HepG2 (cell line): ENCODE data around the gene HDDC3. TPM values are rescaled to one million over a fixed set of nuclear protein-coding genes. Genes with fewer than 3 reads are reported as not detected.
A peak's percentile ranks its signal among the peaks of the same experiment; 100 is the strongest.

ENCODE experiments used
- ATAC-seq: fragments of 200-7000 bp; cut with Tn5 transposase; 3 replicates; pipeline ENCODE4 v1.9.1; 2020; ENCODE audit warnings: mild to moderate bottlenecking, moderate library complexity
- BruUV-seq: library from RNA; stranded (reverse); fragments of 400-500 nt; replicated peaks from 2 replicates; lab custom pipeline; 2021; lab: Mats Ljungman, UMichigan
- CTCF ChIA-PET: fragments of 300-600 bp; formaldehyde crosslinking; extraction: SDS; loops from one replicate; lab custom pipeline; 2021; ENCODE audit warnings: low total read pairs, inconsistent platforms, low intra/inter-chr PET ratio; lab: Yijun Ruan, JAX
- POLR2A ChIA-PET: fragments of 350-600 bp; sonication (Branson Sonifier 250); formaldehyde crosslinking; loops from one replicate; lab custom pipeline; 2020; ENCODE audit warnings: antibody characterized with exemption, inconsistent platforms; lab: Yijun Ruan, JAX
- DNase-seq: peaks from one replicate; pipeline ENCODE4 v3.0.0-alpha.2; 2015; ENCODE audit warnings: low spot score
- FAIRE-seq: peaks from 3 replicates; lab custom pipeline; 2011; peaks lifted over from hg19 to GRCh38; lab: Jason Lieb, UNC
- H2AFZ ChIP-seq: one replicate; pipeline ENCODE4 v1.6.1; 2011; ENCODE audit warnings: low read length, inconsistent platforms
- H3K27ac ChIP-seq: fragments of 300-600 bp; 3 replicates; pipeline ENCODE4 v1.8.0; 2011; ENCODE audit warnings: mixed run types, mild to moderate bottlenecking, mixed read lengths, low read length, inconsistent platforms; ENCODE audit not compliant: insufficient read depth; ENCODE audit errors: extremely low read length
- H3K27me3 ChIP-seq, 2 experiments: fragments of 200-600 bp in 1 of 2; 2 replicates in 1 of 2; 3 replicates in 1 of 2; pipeline versions ENCODE4 v1.6.0 to v1.8.0; 2011; ENCODE audit warnings: low read length in 2 of 2, mild to moderate bottlenecking in 2 of 2, moderate library complexity in 2 of 2, inconsistent platforms in 1 of 2; ENCODE audit not compliant: insufficient read depth in 2 of 2, control insufficient read depth in 1 of 2
- H3K36me3 ChIP-seq, 2 experiments: fragments of 200-600 bp in 1 of 2; replicated peaks in 1 of 2; 2 replicates in 1 of 2; 3 replicates in 1 of 2; pipeline versions ENCODE4 v1.5.1 to v1.8.0; 2011; ENCODE audit warnings: low read length in 2 of 2, inconsistent platforms in 1 of 2; ENCODE audit not compliant: insufficient read depth in 2 of 2, control insufficient read depth in 1 of 2
- H3K4me1 ChIP-seq: 2 replicates; pipeline ENCODE4 v1.5.1; 2012; ENCODE audit warnings: low read length, inconsistent platforms; ENCODE audit not compliant: insufficient read depth
- H3K4me2 ChIP-seq: 2 replicates; pipeline ENCODE4 v1.6.0; 2011; ENCODE audit warnings: low read depth, low read length, inconsistent platforms
- H3K4me3 ChIP-seq, 3 experiments: fragments of 200-600 bp in 1 of 3; sonication (generic), shearing (Covaris generic) in 1 of 3; replicated peaks in 1 of 3; 2 replicates each; pipeline ENCODE4 v1.5.1; 2011 to 2016; ENCODE audit warnings: low read length in 3 of 3, inconsistent platforms in 2 of 3, low read depth in 2 of 3, mild to moderate bottlenecking in 2 of 3, control low read depth in 1 of 3, mixed read lengths in 1 of 3; ENCODE audit not compliant: insufficient read depth in 1 of 3
- H3K79me2 ChIP-seq: one replicate; pipeline ENCODE4 v1.6.1; 2011; ENCODE audit warnings: low read length, inconsistent platforms; ENCODE audit not compliant: insufficient read depth
- H3K9ac ChIP-seq: 2 replicates; pipeline ENCODE4 v1.6.0; 2011; ENCODE audit warnings: mild to moderate bottlenecking, low read depth, low read length, inconsistent platforms; ENCODE audit not compliant: insufficient read depth
- H3K9me3 ChIP-seq: 2 replicates; pipeline ENCODE4 v1.5.1; 2012; ENCODE audit warnings: mild to moderate bottlenecking, low read length
- H4K20me1 ChIP-seq: 2 replicates; pipeline ENCODE4 v1.6.0; 2011; ENCODE audit warnings: inconsistent platforms, mild to moderate bottlenecking, low read length, moderate library complexity; ENCODE audit not compliant: insufficient read depth
- GTF2F1 ChIP-seq: fragments of 150-350 bp; IDR thresholded peaks from 2 replicates; pipeline ENCODE4 v1.6.1; 2014; ENCODE audit warnings: low read length
- HNRNPUL1 ChIP-seq: fragments of 200-400 bp; formaldehyde crosslinking; IDR thresholded peaks from 2 replicates; pipeline ENCODE4 v1.6.1; 2017; ENCODE audit warnings: low read depth, mild to moderate bottlenecking, low read length, moderate library complexity
- HOXD1 ChIP-seq: sonication (generic); formaldehyde crosslinking; IDR thresholded peaks from 2 replicates; pipeline ENCODE4 v1.5.0; 2020; ENCODE audit warnings: missing genetic modification reagents
- MEIS1 ChIP-seq: sonication (generic); formaldehyde crosslinking; IDR thresholded peaks from 2 replicates; pipeline ENCODE4 v1.9.0; 2021; ENCODE audit warnings: mild to moderate bottlenecking, missing genetic modification reagents, moderate library complexity, borderline replicate concordance
- NFYB ChIP-seq: sonication (generic); formaldehyde crosslinking; IDR thresholded peaks from 2 replicates; pipeline ENCODE4 v1.4.0; 2020; ENCODE audit warnings: missing genetic modification reagents
- NPAS2 ChIP-seq: sonication (generic); formaldehyde crosslinking; IDR thresholded peaks from 2 replicates; pipeline ENCODE4 v1.8.0; 2022; ENCODE audit warnings: mild to moderate bottlenecking, missing genetic modification reagents, borderline replicate concordance
- PHF21A ChIP-seq: sonication (generic); formaldehyde crosslinking; IDR thresholded peaks from 2 replicates; pipeline ENCODE4 v1.5.0; 2020; ENCODE audit warnings: mild to moderate bottlenecking, missing genetic modification reagents
- RBFOX2 ChIP-seq: fragments of 200-400 bp; formaldehyde crosslinking; IDR thresholded peaks from 2 replicates; pipeline ENCODE4 v1.6.1; 2017; ENCODE audit warnings: low read depth, mild to moderate bottlenecking, low read length
- RBM39 ChIP-seq: fragments of 200-400 bp; formaldehyde crosslinking; IDR thresholded peaks from one replicate; pipeline ENCODE4 v1.6.1; 2018; ENCODE audit warnings: antibody characterized with exemption, mild to moderate bottlenecking, low read depth, low read length; ENCODE audit not compliant: poor library complexity, severe bottlenecking
- REXO4 ChIP-seq: sonication (generic); formaldehyde crosslinking; IDR thresholded peaks from 2 replicates; pipeline ENCODE4 v1.8.0; 2022; ENCODE audit warnings: missing genetic modification reagents, mild to moderate bottlenecking, borderline replicate concordance
- SRSF4 ChIP-seq: fragments of 200-400 bp; formaldehyde crosslinking; IDR thresholded peaks from one replicate; pipeline ENCODE4 v1.6.1; 2018; ENCODE audit warnings: mild to moderate bottlenecking, low read depth, low read length, moderate library complexity; ENCODE audit not compliant: poor library complexity, severe bottlenecking
- SSRP1 ChIP-seq: IDR thresholded peaks from 2 replicates; pipeline ENCODE4 v1.6.1; 2016; ENCODE audit warnings: control low read depth
- ZBTB1 ChIP-seq: sonication (generic); formaldehyde crosslinking; IDR thresholded peaks from 2 replicates; pipeline ENCODE4 v1.4.0; 2020; ENCODE audit warnings: missing genetic modification reagents, borderline replicate concordance
- ZIK1 ChIP-seq: sonication (generic); formaldehyde crosslinking; IDR thresholded peaks from 2 replicates; pipeline ENCODE4 v1.5.0; 2020; ENCODE audit warnings: mild to moderate bottlenecking, low read depth, missing genetic modification reagents, borderline replicate concordance
- ZNF232 ChIP-seq: sonication (generic); formaldehyde crosslinking; IDR thresholded peaks from 2 replicates; pipeline ENCODE4 v1.4.0; 2020; ENCODE audit warnings: missing genetic modification reagents, borderline replicate concordance
- ZNF362 ChIP-seq: sonication (generic); formaldehyde crosslinking; IDR thresholded peaks from 2 replicates; pipeline ENCODE4 v1.4.0; 2020; ENCODE audit warnings: missing genetic modification reagents, mild to moderate bottlenecking, borderline replicate concordance
- ZNF468 ChIP-seq: sonication (generic); formaldehyde crosslinking; IDR thresholded peaks from 2 replicates; pipeline ENCODE4 v1.8.0; 2022; ENCODE audit warnings: mild to moderate bottlenecking, moderate library complexity, missing genetic modification reagents
- WGBS: methylation state at CpG from one replicate; pipeline ENCODE4 v1.1.6; 2017; ENCODE audit warnings: low lambda C conversion rate; 5-methylcytosine and 5-hydroxymethylcytosine counted together
- in situ Hi-C: cut with HindIII; loops from 2 replicates; pipeline ENCODE4 v1.10.0; 2017; ENCODE audit warnings: low pct_unique_long_range_greater_than_20kb; ENCODE audit not compliant: extremely low pct_ligation_motif_present
- intact Hi-C: fragments of 100-400 bp; cut with micrococcal nuclease; formaldehyde crosslinking; loops from one replicate; pipeline ENCODE4 v1.10.0; 2022; ENCODE audit not compliant: unreplicated experiment
- polyA plus RNA-seq, 8 experiments: library from polyadenylated mRNA; depleted of rRNA in 3 of 8; stranded (reverse) in 7 of 8; unstranded in 1 of 8; fragments of >200 nt; fragmentation: Illumina TruSeq in 4 of 8; extraction: Trizol in 4 of 8; gene quantifications; 2 replicates each; pipeline versions ENCODE4 v1.2.1 to v1.2.3, GENCODE V29; 2011 to 2016; ENCODE audit warnings: low read depth in 4 of 8, missing spikeins in 1 of 8, mixed read lengths in 1 of 8; ENCODE audit not compliant: insufficient read depth in 1 of 8
- total RNA-seq, 5 experiments: library from RNA; depleted of rRNA; stranded (reverse); fragments of >200 nt; fragmentation: Illumina TruSeq; extraction: Trizol; gene quantifications; 2 replicates each; pipeline ENCODE4 v1.2.3, GENCODE V29; 2016; ENCODE audit warnings: low read depth in 1 of 5
- TF ChIP-seq, protein P1 (sequence below): sonication (generic); formaldehyde crosslinking; IDR thresholded peaks from 2 replicates; pipeline ENCODE4 v1.5.1; 2020; ENCODE audit warnings: missing genetic modification reagents, mild to moderate bottlenecking, borderline replicate concordance
- TF ChIP-seq, protein P2 (sequence below): sonication (generic); formaldehyde crosslinking; conservative IDR thresholded peaks from 2 replicates; pipeline ENCODE4 v1.8.0; 2022; ENCODE audit warnings: missing genetic modification reagents

The HDDC3 gene
- total and polyA plus RNA-seq, 2 of the 13 experiments (the other 11 are each of a cell fraction or from before 2014, with no cell fraction given): 18.7 to 28.3 TPM

DNA sequence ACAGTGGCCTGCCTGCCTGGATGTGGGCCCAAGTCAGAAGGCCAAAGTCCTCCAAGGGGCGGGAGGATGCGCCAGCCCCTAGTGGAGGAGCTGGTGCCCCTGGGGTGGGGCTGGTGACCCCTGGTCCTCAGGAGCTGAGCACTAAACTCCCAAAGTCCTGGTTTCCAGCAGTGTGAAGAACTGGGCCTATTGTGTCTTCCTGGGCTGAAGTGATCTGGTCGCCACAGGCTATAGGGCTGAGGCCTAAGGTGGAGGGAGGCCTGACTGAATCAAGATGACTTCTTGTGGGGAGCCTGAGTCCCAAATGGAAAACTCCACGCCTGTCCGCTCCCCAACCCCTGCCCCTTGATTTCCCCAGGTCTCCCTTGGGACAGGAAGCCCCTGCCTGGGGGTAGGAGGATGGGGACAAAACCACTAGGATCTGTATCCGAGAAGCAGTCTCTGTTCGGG is 48.8 kb downstream of the HDDC3 start (continued):
- no peak for TF ChIP-seq REXO4 (CRISPR knock-in tag)
- TF ChIP-seq, protein P1, sequence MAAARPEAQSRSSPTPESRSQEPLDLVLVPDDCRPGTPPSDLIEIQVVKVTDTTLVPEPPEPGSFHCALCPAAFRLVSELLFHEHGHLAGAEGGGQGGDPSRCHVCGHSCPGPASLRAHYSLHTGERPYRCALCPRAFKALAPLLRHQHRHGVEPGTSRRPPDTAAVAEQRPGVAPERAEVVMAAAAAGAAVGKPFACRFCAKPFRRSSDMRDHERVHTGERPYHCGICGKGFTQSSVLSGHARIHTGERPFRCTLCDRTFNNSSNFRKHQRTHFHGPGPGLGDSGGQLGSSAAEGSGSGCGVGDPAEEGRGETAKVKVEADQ (CRISPR knock-in tag): no peak
- no peak for TF ChIP-seq ZNF468 (CRISPR knock-in tag)
- TF ChIP-seq, all 625 proteins: peak for 15

- no peak overlapping the region for H3K27ac ChIP-seq
- ATAC-seq: no peak
- no peak overlapping the region for H3K9ac ChIP-seq
- ChIA-PET CTCF (no interaction called here), POLR2A (interaction anchor here (0.7 to 5.1 kb wide), 7 partner anchors 9 to 217 kb away, joined by 3 to 52 read pairs (median 7); partner anchors contain the start of gene MAN2A2)
- no peak overlapping the region for H2AFZ ChIP-seq
- intact Hi-C loops: no loop called here
- FAIRE-seq: no peak
- WGBS: 82% methylated on average over 11 of the region's 13 CpGs
- no peak for DNase-seq
- peaks cover 6 to 17% of the 10 kb centered on the region in 2 experiments; a peak in 3 of 5 replicates for H3K36me3 ChIP-seq
- H3K4me3 ChIP-seq: no peak overlapping the region
- 0 out of 2 replicates have a peak, but pooled peaks cover 5% of the 10 kb centered on the region for H4K20me1 ChIP-seq
- peak overlapping the region; percentile 72 for H3K4me2 ChIP-seq
- peaks cover 36% of the 10 kb centered on the region for H3K4me1 ChIP-seq
- H3K79me2 ChIP-seq: no peaks in the 10 kb centered on the region
- no peaks in the 10 kb centered on the region for H3K9me3 ChIP-seq
- in situ Hi-C loops: no loop called here
- H3K27me3 ChIP-seq: no peaks in the 10 kb centered on the region
- BruUV-seq: no TSS peak
- TF ChIP-seq HOXD1 (CRISPR knock-in tag) (no peak), RBM39 (peak; percentile 44), ZNF362 (CRISPR knock-in tag) (no peak), HNRNPUL1 (no peak), NPAS2 (no peak), ZNF232 (CRISPR knock-in tag) (no peak), ZIK1 (CRISPR knock-in tag) (no peak), ZBTB1 (CRISPR knock-in tag) (no peak), NFYB (CRISPR knock-in tag) (no peak), MEIS1 (CRISPR knock-in tag) (no peak), PHF21A (CRISPR knock-in tag) (peak; percentile 39; the same call in 1 of the 2 replicates), GTF2F1 (no peak), SRSF4 (no peak), SSRP1 (CRISPR knock-in tag) (peak; percentile 26; the same call in 1 of the 2 replicates), RBFOX2 (no peak)
- TF ChIP-seq, protein P2, sequence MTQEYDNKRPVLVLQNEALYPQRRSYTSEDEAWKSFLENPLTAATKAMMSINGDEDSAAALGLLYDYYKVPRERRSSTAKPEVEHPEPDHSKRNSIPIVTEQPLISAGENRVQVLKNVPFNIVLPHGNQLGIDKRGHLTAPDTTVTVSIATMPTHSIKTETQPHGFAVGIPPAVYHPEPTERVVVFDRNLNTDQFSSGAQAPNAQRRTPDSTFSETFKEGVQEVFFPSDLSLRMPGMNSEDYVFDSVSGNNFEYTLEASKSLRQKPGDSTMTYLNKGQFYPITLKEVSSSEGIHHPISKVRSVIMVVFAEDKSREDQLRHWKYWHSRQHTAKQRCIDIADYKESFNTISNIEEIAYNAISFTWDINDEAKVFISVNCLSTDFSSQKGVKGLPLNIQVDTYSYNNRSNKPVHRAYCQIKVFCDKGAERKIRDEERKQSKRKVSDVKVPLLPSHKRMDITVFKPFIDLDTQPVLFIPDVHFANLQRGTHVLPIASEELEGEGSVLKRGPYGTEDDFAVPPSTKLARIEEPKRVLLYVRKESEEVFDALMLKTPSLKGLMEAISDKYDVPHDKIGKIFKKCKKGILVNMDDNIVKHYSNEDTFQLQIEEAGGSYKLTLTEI (CRISPR knock-in tag): no peak
These were observed 49.4 kb downstream of the HDDC3 start for GRCh38 chr15:90882781-90883525.
